HepG2 (cell line): Measurements from ENCODE around the gene TOMM40L. TPM values are rescaled to one million over a fixed set of nuclear protein-coding genes. Genes with fewer than 3 reads are reported as not detected.

ENCODE experiments used
- ATM ChIP-seq: fragments of 450-650 bp; IDR thresholded peaks from 2 replicates; pipeline ENCODE4 v1.7.1; 2017; ENCODE audit warnings: mild to moderate bottlenecking, borderline replicate concordance
- BRD4 ChIP-seq: sonication (generic); formaldehyde crosslinking; IDR thresholded peaks from 2 replicates; pipeline ENCODE4 v1.4.0; 2020; ENCODE audit warnings: missing genetic modification reagents
- DPF2 ChIP-seq: sonication (generic); formaldehyde crosslinking; IDR thresholded peaks from 2 replicates; pipeline ENCODE4 v1.4.0; 2020; ENCODE audit warnings: mild to moderate bottlenecking, low read depth, missing genetic modification reagents, borderline replicate concordance
- GMEB2 ChIP-seq: IDR thresholded peaks from 2 replicates; pipeline ENCODE4 v1.6.1; 2016; ENCODE audit warnings: missing biosample characterization, missing genetic modification reagents, low read depth
- HCFC1 ChIP-seq: fragments of 150-350 bp; IDR thresholded peaks from 2 replicates; pipeline ENCODE4 v1.6.1; 2014; ENCODE audit warnings: low read depth, low read length
- MEIS2 ChIP-seq: sonication (generic); formaldehyde crosslinking; IDR thresholded peaks from 2 replicates; pipeline ENCODE4 v1.9.0; 2021; ENCODE audit warnings: mild to moderate bottlenecking, missing genetic modification reagents
- NAIF1 ChIP-seq: sonication (generic); formaldehyde crosslinking; IDR thresholded peaks from 2 replicates; pipeline ENCODE4 v1.5.0; 2020; ENCODE audit warnings: mild to moderate bottlenecking, missing genetic modification reagents, borderline replicate concordance
- NCOA2 ChIP-seq: sonication (generic); formaldehyde crosslinking; IDR thresholded peaks from 2 replicates; pipeline ENCODE4 v1.8.0; 2022; ENCODE audit warnings: inconsistent platforms
- NR2F6 ChIP-seq, 2 experiments: IDR thresholded peaks; 2 replicates each; pipeline ENCODE4 v1.6.1; 2016; ENCODE audit warnings: antibody characterized with exemption in 1 of 2, mild to moderate bottlenecking in 1 of 2
- PCBP2 ChIP-seq: fragments of 200-400 bp; formaldehyde crosslinking; optimal IDR thresholded peaks from 2 replicates; pipeline ENCODE3; 2018; ENCODE audit warnings: low read length, low read depth; ENCODE audit not compliant: poor library complexity, severe bottlenecking
- REPIN1 ChIP-seq: sonication (generic); formaldehyde crosslinking; IDR thresholded peaks from 2 replicates; pipeline ENCODE4 v1.8.0; 2022; ENCODE audit warnings: missing genetic modification reagents, low read depth, mild to moderate bottlenecking, borderline replicate concordance
- TFDP1 ChIP-seq: IDR thresholded peaks from 2 replicates; pipeline ENCODE4 v1.6.1; 2016; ENCODE audit warnings: missing compliant biosample characterization, missing genetic modification reagents, borderline replicate concordance
- YEATS4 ChIP-seq: sonication (generic); formaldehyde crosslinking; IDR thresholded peaks from 2 replicates; pipeline ENCODE4 v1.4.0; 2020; ENCODE audit warnings: missing genetic modification reagents, borderline replicate concordance
- ZBTB7A ChIP-seq: sonication (generic); formaldehyde crosslinking; IDR thresholded peaks from 2 replicates; pipeline ENCODE4 v1.8.0; 2022; ENCODE audit warnings: mild to moderate bottlenecking, missing genetic modification reagents
- ZNF792 ChIP-seq: IDR thresholded peaks from 2 replicates; pipeline ENCODE4 v1.6.1; 2016
- polyA plus RNA-seq, 8 experiments: library from polyadenylated mRNA; depleted of rRNA in 3 of 8; stranded (reverse) in 7 of 8; unstranded in 1 of 8; fragments of >200 nt; fragmentation: Illumina TruSeq in 4 of 8; extraction: Trizol in 4 of 8; gene quantifications; 2 replicates each; pipeline versions ENCODE4 v1.2.1 to v1.2.3, GENCODE V29; 2011 to 2016; ENCODE audit warnings: low read depth in 4 of 8, missing spikeins in 1 of 8, mixed read lengths in 1 of 8; ENCODE audit not compliant: insufficient read depth in 1 of 8
- total RNA-seq, 5 experiments: library from RNA; depleted of rRNA; stranded (reverse); fragments of >200 nt; fragmentation: Illumina TruSeq; extraction: Trizol; gene quantifications; 2 replicates each; pipeline ENCODE4 v1.2.3, GENCODE V29; 2016; ENCODE audit warnings: low read depth in 1 of 5
- TF ChIP-seq, protein P1 (sequence below): sonication (generic); formaldehyde crosslinking; IDR thresholded peaks from 2 replicates; pipeline ENCODE4 v1.4.0; 2020; ENCODE audit warnings: mild to moderate bottlenecking, missing genetic modification reagents
- TF ChIP-seq, protein P2 (sequence below): sonication (generic); formaldehyde crosslinking; IDR thresholded peaks from 2 replicates; pipeline ENCODE4 v1.5.0; 2020; ENCODE audit warnings: missing genetic modification reagents
- TF ChIP-seq, protein P3 (sequence below): sonication (generic); formaldehyde crosslinking; IDR thresholded peaks from 2 replicates; pipeline ENCODE4 v1.4.0; 2020; ENCODE audit warnings: missing genetic modification reagents; ENCODE audit errors: not compliant biosample characterization

Gene TOMM40L
- total and polyA plus RNA-seq, 2 of the 13 experiments (the other 11 are each of a cell fraction or from before 2014, with no cell fraction given), result 14.1 to 26.2 TPM

DNA sequence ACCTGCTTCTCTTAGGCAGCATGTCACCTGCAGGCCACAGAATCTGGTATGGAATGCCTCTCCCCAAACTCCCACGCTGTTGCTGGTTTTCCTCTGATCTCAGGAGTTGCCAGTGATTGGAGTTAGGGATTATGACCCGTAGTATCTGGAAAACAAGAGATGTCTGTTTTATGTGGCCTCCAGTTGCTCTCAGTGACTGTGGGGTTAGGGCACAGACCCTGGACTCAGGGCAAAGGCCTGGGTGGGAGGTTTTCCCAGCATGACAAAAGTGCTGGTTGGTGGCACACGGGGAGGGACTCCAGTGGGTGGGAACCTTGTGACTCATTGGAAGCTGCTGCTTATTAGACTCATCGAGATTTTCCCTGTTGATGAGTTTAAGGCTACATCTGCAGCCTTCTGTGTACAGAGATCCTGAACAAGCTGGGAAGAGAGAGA, 12.2 kb downstream of the TOMM40L start, which contains the start of gene NR1I3 (continued):
- TF ChIP-seq NR2F6 (IDR thresholded peaks at IDR 0.05), result peak; percentile 90; the same call in 1 of the 2 replicates
- peak; percentile 92 for TF ChIP-seq NR2F6 (CRISPR knock-in tag; IDR thresholded peaks at IDR 0.05)
- TF ChIP-seq GMEB2 (CRISPR knock-in tag), result no peak
- no peak for TF ChIP-seq ZNF792 (CRISPR knock-in tag)
- no peak for TF ChIP-seq HCFC1
- TF ChIP-seq BRD4, result no peak
- TF ChIP-seq PCBP2, result no peak
- TF ChIP-seq NAIF1 (CRISPR knock-in tag), result no peak
- TF ChIP-seq, protein P1, sequence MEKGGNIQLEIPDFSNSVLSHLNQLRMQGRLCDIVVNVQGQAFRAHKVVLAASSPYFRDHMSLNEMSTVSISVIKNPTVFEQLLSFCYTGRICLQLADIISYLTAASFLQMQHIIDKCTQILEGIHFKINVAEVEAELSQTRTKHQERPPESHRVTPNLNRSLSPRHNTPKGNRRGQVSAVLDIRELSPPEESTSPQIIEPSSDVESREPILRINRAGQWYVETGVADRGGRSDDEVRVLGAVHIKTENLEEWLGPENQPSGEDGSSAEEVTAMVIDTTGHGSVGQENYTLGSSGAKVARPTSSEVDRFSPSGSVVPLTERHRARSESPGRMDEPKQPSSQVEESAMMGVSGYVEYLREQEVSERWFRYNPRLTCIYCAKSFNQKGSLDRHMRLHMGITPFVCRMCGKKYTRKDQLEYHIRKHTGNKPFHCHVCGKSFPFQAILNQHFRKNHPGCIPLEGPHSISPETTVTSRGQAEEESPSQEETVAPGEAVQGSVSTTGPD (CRISPR knock-in tag), result no peak
- TF ChIP-seq REPIN1 (CRISPR knock-in tag), result 0 out of 2 replicates have a peak, but pooled peaks have one; percentile 19
- TF ChIP-seq, protein P2, sequence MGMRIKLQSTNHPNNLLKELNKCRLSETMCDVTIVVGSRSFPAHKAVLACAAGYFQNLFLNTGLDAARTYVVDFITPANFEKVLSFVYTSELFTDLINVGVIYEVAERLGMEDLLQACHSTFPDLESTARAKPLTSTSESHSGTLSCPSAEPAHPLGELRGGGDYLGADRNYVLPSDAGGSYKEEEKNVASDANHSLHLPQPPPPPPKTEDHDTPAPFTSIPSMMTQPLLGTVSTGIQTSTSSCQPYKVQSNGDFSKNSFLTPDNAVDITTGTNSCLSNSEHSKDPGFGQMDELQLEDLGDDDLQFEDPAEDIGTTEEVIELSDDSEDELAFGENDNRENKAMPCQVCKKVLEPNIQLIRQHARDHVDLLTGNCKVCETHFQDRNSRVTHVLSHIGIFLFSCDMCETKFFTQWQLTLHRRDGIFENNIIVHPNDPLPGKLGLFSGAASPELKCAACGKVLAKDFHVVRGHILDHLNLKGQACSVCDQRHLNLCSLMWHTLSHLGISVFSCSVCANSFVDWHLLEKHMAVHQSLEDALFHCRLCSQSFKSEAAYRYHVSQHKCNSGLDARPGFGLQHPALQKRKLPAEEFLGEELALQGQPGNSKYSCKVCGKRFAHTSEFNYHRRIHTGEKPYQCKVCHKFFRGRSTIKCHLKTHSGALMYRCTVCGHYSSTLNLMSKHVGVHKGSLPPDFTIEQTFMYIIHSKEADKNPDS (CRISPR knock-in tag), result no peak
- TF ChIP-seq, protein P3, sequence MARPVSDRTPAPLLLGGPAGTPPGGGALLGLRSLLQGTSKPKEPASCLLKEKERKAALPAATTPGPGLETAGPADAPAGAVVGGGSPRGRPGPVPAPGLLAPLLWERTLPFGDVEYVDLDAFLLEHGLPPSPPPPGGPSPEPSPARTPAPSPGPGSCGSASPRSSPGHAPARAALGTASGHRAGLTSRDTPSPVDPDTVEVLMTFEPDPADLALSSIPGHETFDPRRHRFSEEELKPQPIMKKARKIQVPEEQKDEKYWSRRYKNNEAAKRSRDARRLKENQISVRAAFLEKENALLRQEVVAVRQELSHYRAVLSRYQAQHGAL (CRISPR knock-in tag), result no peak
- TF ChIP-seq TFDP1 (CRISPR knock-in tag), result no peak
- peak; percentile 44; the same call in 1 of the 2 replicates for TF ChIP-seq NCOA2
- TF ChIP-seq MEIS2, result no peak
- TF ChIP-seq ZBTB7A (CRISPR knock-in tag), result no peak
- TF ChIP-seq YEATS4 (CRISPR knock-in tag), result no peak
- TF ChIP-seq ATM, result no peak
- TF ChIP-seq DPF2 (CRISPR knock-in tag), result peak; percentile 63; the same call in 1 of the 2 replicates
